Measurements from ENCODE around the gene RCSD1.

RCSD1 gene

DNA sequence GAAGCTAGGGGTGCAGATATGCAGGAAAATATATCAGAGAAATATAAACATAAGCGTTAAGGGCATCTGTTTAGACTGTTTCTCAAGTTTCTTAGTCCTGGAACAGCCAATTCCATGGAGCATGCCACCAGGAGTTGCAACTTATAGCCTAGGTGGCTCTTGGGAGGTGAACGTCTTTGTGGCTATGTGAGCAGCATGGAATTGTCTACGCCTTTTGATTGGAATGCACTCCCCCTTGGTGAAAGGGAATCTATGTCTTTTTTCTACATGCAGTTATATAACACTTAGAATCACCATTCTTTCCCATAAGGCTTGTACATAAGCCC, 12.4 kb downstream of the RCSD1 start:
- H4K20me1 ChIP-seq (ENCODE audit: low read depth, low read length), result no peaks in the 10 kb centered on the region
- no peak overlapping the region for H3K4me2 ChIP-seq (ENCODE audit: low read depth, low read length, poor library complexity, severe bottlenecking)
- no peaks in the 10 kb centered on the region for H3F3A ChIP-seq (ENCODE audit: insufficient read depth)
- H3K79me2 ChIP-seq (ENCODE audit: insufficient read depth, low read length), result peaks cover 8% of the 10 kb centered on the region; the same call in 1 of the 2 replicates
- no peak overlapping the region for H3K27ac ChIP-seq (ENCODE audit: low read depth, low read length)
- H2AFZ ChIP-seq (ENCODE audit: low read depth, low read length, severe bottlenecking), result no peak overlapping the region
- H3K4me3 ChIP-seq (ENCODE audit: insufficient read depth, low read length, poor library complexity, severe bottlenecking), result no peak overlapping the region
- no peaks in the 10 kb centered on the region for H3K9me3 ChIP-seq (ENCODE audit: insufficient read depth, low read length)
- no peaks in the 10 kb centered on the region for H3K36me3 ChIP-seq (ENCODE audit: low read length)
- H3K9me2 ChIP-seq (replicated peaks; ENCODE audit: insufficient read depth, low read length), result no peaks in the 10 kb centered on the region
- no peak overlapping the region for H3K9ac ChIP-seq (ENCODE audit: low read length)
- no peaks in the 10 kb centered on the region for H3K27me3 ChIP-seq (ENCODE audit: low read length)
- no peak for TF ChIP-seq EZH2phosphoT487 (conservative IDR thresholded peaks at IDR 0.05; ENCODE audit: low read length)
- TF ChIP-seq, protein P1, sequence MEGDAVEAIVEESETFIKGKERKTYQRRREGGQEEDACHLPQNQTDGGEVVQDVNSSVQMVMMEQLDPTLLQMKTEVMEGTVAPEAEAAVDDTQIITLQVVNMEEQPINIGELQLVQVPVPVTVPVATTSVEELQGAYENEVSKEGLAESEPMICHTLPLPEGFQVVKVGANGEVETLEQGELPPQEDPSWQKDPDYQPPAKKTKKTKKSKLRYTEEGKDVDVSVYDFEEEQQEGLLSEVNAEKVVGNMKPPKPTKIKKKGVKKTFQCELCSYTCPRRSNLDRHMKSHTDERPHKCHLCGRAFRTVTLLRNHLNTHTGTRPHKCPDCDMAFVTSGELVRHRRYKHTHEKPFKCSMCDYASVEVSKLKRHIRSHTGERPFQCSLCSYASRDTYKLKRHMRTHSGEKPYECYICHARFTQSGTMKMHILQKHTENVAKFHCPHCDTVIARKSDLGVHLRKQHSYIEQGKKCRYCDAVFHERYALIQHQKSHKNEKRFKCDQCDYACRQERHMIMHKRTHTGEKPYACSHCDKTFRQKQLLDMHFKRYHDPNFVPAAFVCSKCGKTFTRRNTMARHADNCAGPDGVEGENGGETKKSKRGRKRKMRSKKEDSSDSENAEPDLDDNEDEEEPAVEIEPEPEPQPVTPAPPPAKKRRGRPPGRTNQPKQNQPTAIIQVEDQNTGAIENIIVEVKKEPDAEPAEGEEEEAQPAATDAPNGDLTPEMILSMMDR (IDR thresholded peaks at IDR 0.05; ENCODE audit: insufficient read depth, low read length, poor library complexity, severe bottlenecking), result no peak

DNA sequence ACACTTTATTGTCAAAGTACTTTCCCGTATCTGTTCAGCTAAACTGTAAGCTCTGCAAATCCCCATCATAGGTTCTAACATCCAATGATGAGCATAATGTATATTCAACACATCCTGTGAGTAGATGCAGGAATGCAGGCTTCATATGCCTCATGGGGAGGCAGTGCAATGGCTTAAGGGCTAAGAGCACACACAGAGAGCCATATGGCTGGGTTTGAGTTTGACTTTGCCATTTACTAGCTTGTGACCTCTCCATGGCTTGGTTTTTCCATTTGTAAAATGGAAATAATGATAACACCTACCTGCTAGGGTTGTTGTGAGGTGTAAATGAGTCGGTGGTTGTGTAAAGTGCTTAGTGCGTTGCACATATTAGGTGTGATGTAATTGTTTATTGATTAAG, 13.4 kb downstream of the RCSD1 start:
- Histone ChIP-seq H3F3A (ENCODE audit: insufficient read depth) (no peaks in the 10 kb centered on the region), H3K36me3 (ENCODE audit: low read length) (no peaks in the 10 kb centered on the region), H3K79me2 (ENCODE audit: insufficient read depth, low read length) (peaks cover 14% of the 10 kb centered on the region; the same call in 1 of the 2 replicates), H3K4me2 (ENCODE audit: low read depth, low read length, poor library complexity, severe bottlenecking) (no peak overlapping the region), H3K9me3 (ENCODE audit: insufficient read depth, low read length) (no peaks in the 10 kb centered on the region), H3K4me3 (ENCODE audit: insufficient read depth, low read length, poor library complexity, severe bottlenecking) (no peak overlapping the region), H4K20me1 (ENCODE audit: low read depth, low read length) (no peaks in the 10 kb centered on the region), H2AFZ (ENCODE audit: low read depth, low read length, severe bottlenecking) (no peak overlapping the region), H3K9ac (ENCODE audit: low read length) (no peak overlapping the region), H3K27ac (ENCODE audit: low read depth, low read length) (no peak overlapping the region), H3K27me3 (ENCODE audit: low read length) (no peaks in the 10 kb centered on the region), H3K9me2 (replicated peaks; ENCODE audit: insufficient read depth, low read length) (no peaks in the 10 kb centered on the region)
- TF ChIP-seq, protein P1 (IDR thresholded peaks at IDR 0.05; ENCODE audit: insufficient read depth, low read length, poor library complexity, severe bottlenecking), result no peak
- TF ChIP-seq EZH2phosphoT487 (conservative IDR thresholded peaks at IDR 0.05; ENCODE audit: low read length), result no peak

DNA sequence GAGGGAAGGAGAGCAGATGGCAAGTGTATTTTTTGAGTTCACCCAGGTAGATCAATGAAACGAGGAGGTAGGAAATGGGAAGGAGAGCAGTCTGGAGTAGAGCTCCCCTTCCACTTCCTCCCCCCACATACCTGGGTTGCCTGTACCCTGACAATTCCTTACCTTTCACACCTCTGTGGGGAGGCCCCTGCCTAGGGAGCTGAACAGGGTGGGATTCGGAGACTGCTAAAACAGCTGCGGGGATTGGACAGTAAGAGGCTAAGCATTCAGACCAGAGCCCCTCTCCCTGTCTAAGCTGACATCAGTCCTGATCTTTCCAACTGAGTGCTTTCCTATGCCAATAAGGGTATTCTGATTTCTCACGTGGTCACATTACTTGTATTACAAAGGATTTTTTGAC, 14.5 kb downstream of the RCSD1 start:
- no peaks in the 10 kb centered on the region for H4K20me1 ChIP-seq (ENCODE audit: low read depth, low read length)
- no peak overlapping the region for H3K4me3 ChIP-seq (ENCODE audit: insufficient read depth, low read length, poor library complexity, severe bottlenecking)
- H3K27ac ChIP-seq (ENCODE audit: low read depth, low read length), result no peak overlapping the region
- no peaks in the 10 kb centered on the region for H3K9me2 ChIP-seq (replicated peaks; ENCODE audit: insufficient read depth, low read length)
- H3K9me3 ChIP-seq (ENCODE audit: insufficient read depth, low read length), result no peaks in the 10 kb centered on the region
- H2AFZ ChIP-seq (ENCODE audit: low read depth, low read length, severe bottlenecking), result no peak overlapping the region
- H3K4me2 ChIP-seq (ENCODE audit: low read depth, low read length, poor library complexity, severe bottlenecking), result no peak overlapping the region
- no peaks in the 10 kb centered on the region for H3F3A ChIP-seq (ENCODE audit: insufficient read depth)
- no peaks in the 10 kb centered on the region for H3K36me3 ChIP-seq (ENCODE audit: low read length)
- H3K9ac ChIP-seq (ENCODE audit: low read length), result no peak overlapping the region
- TF ChIP-seq EZH2phosphoT487 (conservative IDR thresholded peaks at IDR 0.05; ENCODE audit: low read length), result no peak
- TF ChIP-seq, protein P1 (IDR thresholded peaks at IDR 0.05; ENCODE audit: insufficient read depth, low read length, poor library complexity, severe bottlenecking), result no peak
- H3K27me3 ChIP-seq (ENCODE audit: low read length), result no peaks in the 10 kb centered on the region
- H3K79me2 ChIP-seq (ENCODE audit: insufficient read depth, low read length), result peaks cover 22% of the 10 kb centered on the region; the same call in 1 of the 2 replicates
